Measurements from ENCODE around the gene EML1.

DNA sequence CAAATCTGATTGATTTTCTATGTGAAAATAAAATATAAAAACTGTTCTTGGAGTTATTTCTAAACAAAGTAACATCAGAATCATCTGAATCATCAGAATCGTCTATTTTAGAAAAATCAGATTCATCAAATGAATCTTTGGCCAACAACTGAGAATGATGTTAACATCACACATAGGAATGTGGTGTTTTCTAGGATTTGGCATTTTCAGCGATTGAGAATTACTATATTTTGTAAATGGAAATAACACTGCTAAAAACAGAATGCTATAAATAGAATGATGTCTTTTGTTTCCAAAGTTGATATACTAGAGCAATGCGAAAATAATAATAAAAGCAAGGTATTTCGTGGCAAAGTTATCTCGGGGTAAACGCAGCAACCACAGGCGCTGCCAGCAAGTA, 198.1 kb downstream of the EML1 start:
- TF ChIP-seq CTCF (IDR thresholded peaks at IDR 0.05; ENCODE audit: insufficient read depth, low read length) (no peak), REST (IDR thresholded peaks at IDR 0.05; ENCODE audit: insufficient replicate concordance, low read depth) (no peak)
